ENCODE data around the gene CUL4A. TPM values are rescaled to one million over a fixed set of nuclear protein-coding genes. Genes with fewer than 3 reads are reported as not detected.

Gene CUL4A
- total RNA-seq, 1 experiment from 2014 or later, result 97.1 TPM

DNA sequence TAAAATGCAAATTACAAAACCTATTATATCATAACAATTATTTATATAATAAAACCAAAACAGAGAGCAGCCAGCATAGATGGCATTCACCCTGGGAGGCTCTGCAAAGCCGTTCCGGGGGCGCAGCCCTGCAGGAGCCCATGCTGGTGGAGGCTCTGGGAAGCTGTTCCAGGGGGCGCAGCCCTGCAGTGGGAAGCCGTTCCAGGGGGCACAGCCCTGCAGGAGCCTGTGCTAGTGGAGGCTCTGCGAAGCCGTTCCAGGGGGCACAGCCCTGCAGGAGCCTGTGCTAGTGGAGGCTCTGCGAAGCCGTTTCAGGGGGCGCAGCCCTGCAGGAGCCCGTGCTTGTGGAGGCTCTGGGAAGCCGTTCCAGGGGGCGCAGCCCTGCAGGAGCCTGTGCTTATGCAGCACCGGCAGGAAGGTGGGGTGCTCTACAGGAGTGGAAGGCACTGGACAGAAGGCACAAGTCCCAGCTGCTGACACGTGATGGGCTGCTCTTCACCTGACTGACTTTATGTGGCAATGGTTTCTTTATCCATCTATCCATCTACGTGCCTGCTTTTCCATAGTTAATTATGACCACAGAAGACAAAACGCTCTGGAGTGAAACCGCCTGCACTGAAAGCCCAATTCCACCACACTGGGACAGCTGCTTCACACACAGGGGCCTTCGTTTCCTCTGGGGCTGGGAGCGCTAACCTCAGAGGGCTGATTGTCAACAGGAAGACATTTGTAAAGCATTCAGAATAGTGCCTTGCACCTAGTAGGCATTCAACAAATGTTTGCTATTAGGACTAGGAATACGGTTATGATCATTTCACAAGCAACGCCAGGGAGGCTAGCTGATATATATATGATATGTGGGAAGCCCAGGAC, 24.6 kb upstream of the CUL4A start:
- H3K9me2 ChIP-seq (replicated peaks; ENCODE audit: insufficient read depth, low read length), result no peaks in the 10 kb centered on the region
- no peak overlapping the region for H3K4me3 ChIP-seq (ENCODE audit: low read length)
- no peak overlapping the region for H3K27ac ChIP-seq (ENCODE audit: low read length)
- H2AFZ ChIP-seq (ENCODE audit: low read length), result no peak overlapping the region
- no peak overlapping the region for H3K4me2 ChIP-seq (ENCODE audit: low read depth, low read length, poor library complexity, severe bottlenecking)
- H4K20me1 ChIP-seq (ENCODE audit: insufficient read depth, low read depth, low read length), result 0 out of 2 replicates have a peak, but pooled peaks cover 12% of the 10 kb centered on the region
- no peaks in the 10 kb centered on the region for H3K4me1 ChIP-seq (ENCODE audit: low read length)
- H3K36me3 ChIP-seq (ENCODE audit: insufficient read depth, low read length), result peaks cover 71% of the 10 kb centered on the region
- no peak for DNase-seq
- no peaks in the 10 kb centered on the region for H3K9me3 ChIP-seq (ENCODE audit: low read length)
- H3K9ac ChIP-seq (ENCODE audit: low read length), result no peak overlapping the region
- peaks cover 25% of the 10 kb centered on the region for H3K79me2 ChIP-seq (ENCODE audit: low read length)
- no peaks in the 10 kb centered on the region for H3K27me3 ChIP-seq (ENCODE audit: low read length)

GRCh38 chr13:113186061-113186900, 23.1 kb upstream of the CUL4A start:
- Histone ChIP-seq H3K27me3 (ENCODE audit: low read length) (no peaks in the 10 kb centered on the region), H3K4me3 (ENCODE audit: low read length) (no peak overlapping the region), H3K27ac (ENCODE audit: low read length) (no peak overlapping the region), H3K36me3 (ENCODE audit: insufficient read depth, low read length) (peaks cover 65% of the 10 kb centered on the region), H3K79me2 (ENCODE audit: low read length) (peaks cover 25% of the 10 kb centered on the region), H2AFZ (ENCODE audit: low read length) (no peak overlapping the region), H3K9me3 (ENCODE audit: low read length) (no peaks in the 10 kb centered on the region), H3K9me2 (replicated peaks; ENCODE audit: insufficient read depth, low read length) (no peaks in the 10 kb centered on the region), H3K4me1 (ENCODE audit: low read length) (no peaks in the 10 kb centered on the region), H4K20me1 (ENCODE audit: insufficient read depth, low read depth, low read length) (0 out of 2 replicates have a peak, but pooled peaks cover 12% of the 10 kb centered on the region), H3K9ac (ENCODE audit: low read length) (no peak overlapping the region), H3K4me2 (ENCODE audit: low read depth, low read length, poor library complexity, severe bottlenecking) (no peak overlapping the region)
- DNase-seq, result no peak

- H3K36me3 ChIP-seq (ENCODE audit: insufficient read depth, low read length), result peaks cover 58% of the 10 kb centered on the region
- H3K9me2 ChIP-seq (replicated peaks; ENCODE audit: insufficient read depth, low read length), result no peaks in the 10 kb centered on the region
- DNase-seq, result no peak
- H3K9ac ChIP-seq (ENCODE audit: low read length), result no peak overlapping the region
- no peaks in the 10 kb centered on the region for H3K9me3 ChIP-seq (ENCODE audit: low read length)
- peaks cover 22% of the 10 kb centered on the region for H3K79me2 ChIP-seq (ENCODE audit: low read length)
- H2AFZ ChIP-seq (ENCODE audit: low read length), result no peak overlapping the region
- H3K4me1 ChIP-seq (ENCODE audit: low read length), result no peaks in the 10 kb centered on the region
- H3K27me3 ChIP-seq (ENCODE audit: low read length), result no peaks in the 10 kb centered on the region
- no peak overlapping the region for H3K27ac ChIP-seq (ENCODE audit: low read length)
- no peak overlapping the region for H3K4me2 ChIP-seq (ENCODE audit: low read depth, low read length, poor library complexity, severe bottlenecking)
- H3K4me3 ChIP-seq (ENCODE audit: low read length), result no peak overlapping the region
- H4K20me1 ChIP-seq (ENCODE audit: insufficient read depth, low read depth, low read length), result 0 out of 2 replicates have a peak, but pooled peaks cover 12% of the 10 kb centered on the region
These were observed 22.1 kb upstream of the CUL4A start for GRCh38 chr13:113187263-113187669.

DNA sequence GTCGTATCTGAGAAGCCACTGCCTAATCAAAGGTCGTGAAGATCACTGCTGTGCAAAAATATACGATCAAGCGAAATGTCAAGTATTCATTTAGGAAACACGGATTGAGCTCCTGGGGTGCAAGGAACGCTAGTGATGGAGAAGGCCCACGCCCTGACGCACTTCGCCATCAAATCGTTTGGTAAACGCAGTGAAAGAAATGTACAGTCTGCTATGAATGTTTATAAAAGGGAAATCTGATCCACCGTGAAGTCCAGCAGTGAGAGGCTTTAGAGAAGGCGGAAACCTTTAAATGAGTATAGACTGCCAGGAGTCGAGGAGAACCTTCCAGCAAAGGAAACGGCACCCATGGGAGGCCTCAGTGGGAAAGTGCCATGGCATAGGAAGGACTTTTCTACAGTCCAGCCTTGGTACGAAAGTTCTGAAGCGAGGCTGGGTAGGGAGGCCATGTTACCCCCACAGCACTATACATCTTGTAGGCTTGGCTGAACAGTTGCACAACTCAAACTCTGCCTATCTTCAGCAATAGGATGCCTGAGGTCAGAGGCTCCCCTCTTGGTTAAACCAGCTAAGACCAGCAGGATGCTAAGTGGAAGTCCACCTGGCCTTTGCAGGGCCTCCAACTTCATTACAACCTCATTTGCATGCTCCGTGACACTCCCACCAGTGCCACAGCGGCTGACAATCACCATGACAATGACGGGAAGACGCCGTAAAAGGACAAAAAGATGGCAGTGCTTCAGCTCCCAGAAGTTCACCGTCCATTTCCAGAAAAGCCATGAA, 21.3 kb upstream of the CUL4A start:
- H3K4me2 ChIP-seq (ENCODE audit: low read depth, low read length, poor library complexity, severe bottlenecking), result no peak overlapping the region
- peaks cover 22% of the 10 kb centered on the region for H3K79me2 ChIP-seq (ENCODE audit: low read length)
- no peaks in the 10 kb centered on the region for H3K9me3 ChIP-seq (ENCODE audit: low read length)
- no peaks in the 10 kb centered on the region for H3K27me3 ChIP-seq (ENCODE audit: low read length)
- H4K20me1 ChIP-seq (ENCODE audit: insufficient read depth, low read depth, low read length), result 0 out of 2 replicates have a peak, but pooled peaks cover 12% of the 10 kb centered on the region
- H3K9ac ChIP-seq (ENCODE audit: low read length), result no peak overlapping the region
- DNase-seq, result no peak
- H3K36me3 ChIP-seq (ENCODE audit: insufficient read depth, low read length), result peaks cover 61% of the 10 kb centered on the region
- no peak overlapping the region for H3K4me3 ChIP-seq (ENCODE audit: low read length)
- H2AFZ ChIP-seq (ENCODE audit: low read length), result no peak overlapping the region
- no peaks in the 10 kb centered on the region for H3K9me2 ChIP-seq (replicated peaks; ENCODE audit: insufficient read depth, low read length)
- no peak overlapping the region for H3K27ac ChIP-seq (ENCODE audit: low read length)
- H3K4me1 ChIP-seq (ENCODE audit: low read length), result no peaks in the 10 kb centered on the region

DNA sequence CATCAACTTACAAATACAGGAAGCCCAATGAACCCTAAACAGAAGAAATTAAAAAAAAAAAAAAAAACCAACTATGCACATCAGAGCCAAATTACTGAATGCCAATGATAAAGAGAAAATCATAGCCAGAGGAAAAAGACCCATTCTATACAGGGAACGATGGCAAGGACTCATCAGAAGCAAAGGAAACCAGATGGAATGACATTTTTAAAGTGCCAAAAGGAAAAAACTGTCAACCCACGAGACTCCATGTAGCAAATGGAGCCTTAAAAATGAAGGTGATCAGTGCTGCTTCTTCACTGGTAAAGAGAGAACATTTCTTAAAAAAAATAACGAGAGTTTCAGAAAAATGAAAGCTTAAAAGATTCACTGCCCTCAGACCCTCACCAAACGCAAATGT, 19.2 kb upstream of the CUL4A start:
- Histone ChIP-seq H2AFZ (ENCODE audit: low read length) (no peak overlapping the region), H3K4me2 (ENCODE audit: low read depth, low read length, poor library complexity, severe bottlenecking) (no peak overlapping the region), H3K27me3 (ENCODE audit: low read length) (no peaks in the 10 kb centered on the region), H3K27ac (ENCODE audit: low read length) (no peak overlapping the region), H3K9me3 (ENCODE audit: low read length) (no peaks in the 10 kb centered on the region), H3K36me3 (ENCODE audit: insufficient read depth, low read length) (peaks cover 60% of the 10 kb centered on the region), H4K20me1 (ENCODE audit: insufficient read depth, low read depth, low read length) (0 out of 2 replicates have a peak, but pooled peaks cover 9% of the 10 kb centered on the region), H3K4me1 (ENCODE audit: low read length) (no peaks in the 10 kb centered on the region), H3K79me2 (ENCODE audit: low read length) (peaks cover 28% of the 10 kb centered on the region), H3K9ac (ENCODE audit: low read length) (no peak overlapping the region), H3K4me3 (ENCODE audit: low read length) (no peak overlapping the region), H3K9me2 (replicated peaks; ENCODE audit: insufficient read depth, low read length) (no peaks in the 10 kb centered on the region)
- no peak for DNase-seq

GRCh38 chr13:113192279-113192678, 17.1 kb upstream of the CUL4A start:
- H3K27ac ChIP-seq (ENCODE audit: low read length), result no peak overlapping the region
- peaks cover 75% of the 10 kb centered on the region for H3K36me3 ChIP-seq (ENCODE audit: insufficient read depth, low read length)
- DNase-seq, result no peak
- peaks cover 25% of the 10 kb centered on the region for H3K79me2 ChIP-seq (ENCODE audit: low read length)
- H3K9me3 ChIP-seq (ENCODE audit: low read length), result no peaks in the 10 kb centered on the region
- H3K9ac ChIP-seq (ENCODE audit: low read length), result no peak overlapping the region
- no peaks in the 10 kb centered on the region for H3K4me1 ChIP-seq (ENCODE audit: low read length)
- H2AFZ ChIP-seq (ENCODE audit: low read length), result no peak overlapping the region
- peaks cover 6% of the 10 kb centered on the region; the same call in 1 of the 2 replicates for H4K20me1 ChIP-seq (ENCODE audit: insufficient read depth, low read depth, low read length)
- no peak overlapping the region for H3K4me2 ChIP-seq (ENCODE audit: low read depth, low read length, poor library complexity, severe bottlenecking)
- H3K4me3 ChIP-seq (ENCODE audit: low read length), result no peak overlapping the region
- H3K9me2 ChIP-seq (replicated peaks; ENCODE audit: insufficient read depth, low read length), result no peaks in the 10 kb centered on the region
- no peaks in the 10 kb centered on the region for H3K27me3 ChIP-seq (ENCODE audit: low read length)

- Histone ChIP-seq H3K4me1 (ENCODE audit: low read length) (no peaks in the 10 kb centered on the region), H3K27ac (ENCODE audit: low read length) (no peak overlapping the region), H3K79me2 (ENCODE audit: low read length) (peaks cover 21% of the 10 kb centered on the region), H3K9me3 (ENCODE audit: low read length) (no peaks in the 10 kb centered on the region), H2AFZ (ENCODE audit: low read length) (no peak overlapping the region), H3K9ac (ENCODE audit: low read length) (no peak overlapping the region), H3K4me3 (ENCODE audit: low read length) (no peak overlapping the region), H3K27me3 (ENCODE audit: low read length) (no peaks in the 10 kb centered on the region), H3K4me2 (ENCODE audit: low read depth, low read length, poor library complexity, severe bottlenecking) (no peak overlapping the region), H4K20me1 (ENCODE audit: insufficient read depth, low read depth, low read length) (peaks cover 5% of the 10 kb centered on the region; the same call in 1 of the 2 replicates), H3K9me2 (replicated peaks; ENCODE audit: insufficient read depth, low read length) (no peaks in the 10 kb centered on the region), H3K36me3 (ENCODE audit: insufficient read depth, low read length) (peaks cover 75% of the 10 kb centered on the region)
- no peak for DNase-seq
These were observed 16.5 kb upstream of the CUL4A start for GRCh38 chr13:113192902-113193301.

All from Karpas-422 (cell line).